SK-N-MC (cell line): ENCODE results near the gene CBS.

ENCODE experiments used
- EZH2 ChIP-seq: fragments of 200-600 bp; sonication (generic); IDR thresholded peaks from one replicate; pipeline ENCODE4 v1.6.1; 2017; ENCODE audit warnings: antibody characterized with exemption
- FOXP2 ChIP-seq: optimal IDR thresholded peaks from 2 replicates; pipeline ENCODE3; 2011; ENCODE audit warnings: mild to moderate bottlenecking, moderate library complexity; ENCODE audit not compliant: insufficient read depth; ENCODE audit errors: extremely low read length, control extremely low read depth

- TF ChIP-seq EZH2, result no peak
- no peak for TF ChIP-seq FOXP2
Observed at GRCh38 chr21:43016728-43017127, 58.9 kb downstream of the CBS start.
